Activated T-cell treated with anti-CD3 and anti-CD28 coated beads, Interleukin-2, amount 50 U/mL, for 24 hours (primary cell): ENCODE results near the gene MYO7B.
A peak's percentile ranks its signal among the peaks of the same experiment; 100 is the strongest.

Source experiments
- DNase-seq: peaks from one replicate; pipeline ENCODE4 v3.0.0-alpha.2; 2020
- H3K27ac Mint-ChIP-seq: 2 replicates; pipeline ENCODE4 v1.8.0; 2020; ENCODE audit warnings: mild to moderate bottlenecking, mixed read lengths
- H3K27me3 Mint-ChIP-seq: 2 replicates; pipeline ENCODE4 v1.8.0; 2020; ENCODE audit warnings: mixed read lengths
- H3K36me3 Mint-ChIP-seq: 2 replicates; pipeline ENCODE4 v1.8.0; 2020; ENCODE audit warnings: low read depth, mixed read lengths
- H3K4me1 Mint-ChIP-seq: 2 replicates; pipeline ENCODE4 v1.8.0; 2020; ENCODE audit warnings: low read depth, mixed read lengths
- H3K4me3 Mint-ChIP-seq: 2 replicates; pipeline ENCODE4 v1.8.0; 2020; ENCODE audit warnings: mild to moderate bottlenecking, moderate library complexity, mixed read lengths
- H3K9me3 Mint-ChIP-seq: 2 replicates; pipeline ENCODE4 v1.8.0; 2020; ENCODE audit warnings: mixed read lengths

Gene MYO7B

DNA sequence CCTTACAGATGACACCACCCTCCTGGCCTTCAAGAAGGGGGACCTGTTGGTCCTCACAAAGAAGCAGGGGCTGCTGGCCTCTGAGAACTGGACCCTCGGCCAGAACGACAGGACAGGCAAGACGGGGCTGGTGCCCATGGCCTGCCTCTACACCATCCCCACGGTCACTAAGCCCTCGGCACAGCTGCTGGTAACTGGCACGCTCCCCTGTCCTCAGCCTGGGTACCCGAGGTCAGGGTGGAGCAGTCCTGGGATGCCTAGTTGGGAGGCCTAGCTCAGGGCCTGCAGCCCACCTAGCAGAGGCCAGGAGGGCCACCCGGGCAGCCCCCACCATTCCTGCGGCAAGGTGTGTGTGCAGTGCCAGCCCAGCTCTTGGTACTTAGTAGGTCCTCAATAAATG is 94.2 kb downstream of the MYO7B start:
- Mint-ChIP-seq H3K27ac (no peak overlapping the region), H3K4me1 (peaks cover 15% of the 10 kb centered on the region)

DNA sequence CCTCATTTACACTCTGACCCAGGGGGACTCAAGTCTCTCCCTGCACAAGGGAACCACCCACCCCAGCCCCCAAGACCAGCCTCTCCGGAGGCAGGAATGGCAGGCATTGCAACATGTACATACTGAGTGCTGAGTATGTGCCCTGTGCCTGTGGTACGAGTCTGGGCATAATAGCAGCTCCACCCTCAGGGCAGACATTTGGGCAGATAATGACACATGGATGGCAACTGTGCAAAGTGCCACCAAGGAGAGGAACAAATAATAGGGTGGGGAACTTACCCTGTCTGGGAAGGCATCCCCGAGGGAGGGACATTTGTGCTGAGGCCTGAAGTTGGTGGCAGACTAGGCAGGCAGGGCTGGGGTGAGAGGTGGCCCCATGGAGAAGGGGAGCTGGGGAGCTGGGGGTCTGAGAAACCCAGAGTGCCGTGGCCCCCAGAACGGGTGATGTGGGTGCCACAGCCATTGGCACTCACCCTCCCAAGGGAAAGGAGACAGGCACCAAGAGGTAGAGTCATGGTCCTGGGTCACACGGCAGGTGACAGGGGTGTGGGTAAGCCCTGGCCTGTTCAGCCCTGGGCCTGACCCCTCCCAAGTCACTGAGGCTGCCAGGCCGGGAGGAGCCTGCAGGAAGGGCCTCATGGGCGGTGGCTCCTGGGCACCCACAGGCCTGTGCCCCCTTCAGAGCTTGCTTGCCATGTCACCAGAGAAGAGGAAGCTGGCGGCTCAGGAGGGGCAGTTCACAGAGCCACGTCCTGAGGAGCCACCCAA is 94.8 kb downstream of the MYO7B start:
- no peak for DNase-seq
- no peaks in the 10 kb centered on the region for H3K36me3 Mint-ChIP-seq
- no peak overlapping the region for H3K27ac Mint-ChIP-seq
- H3K9me3 Mint-ChIP-seq: no peaks in the 10 kb centered on the region
- no peak overlapping the region for H3K4me3 Mint-ChIP-seq
- no peaks in the 10 kb centered on the region for H3K27me3 Mint-ChIP-seq
- H3K4me1 Mint-ChIP-seq: peaks cover 19% of the 10 kb centered on the region

More for the DNA sequence above, 94.2 kb downstream of the MYO7B start:
- no peaks in the 10 kb centered on the region for H3K9me3 Mint-ChIP-seq
- no peak overlapping the region for H3K4me3 Mint-ChIP-seq
- no peak for DNase-seq
- H3K27me3 Mint-ChIP-seq: no peaks in the 10 kb centered on the region
- no peaks in the 10 kb centered on the region for H3K36me3 Mint-ChIP-seq

DNA sequence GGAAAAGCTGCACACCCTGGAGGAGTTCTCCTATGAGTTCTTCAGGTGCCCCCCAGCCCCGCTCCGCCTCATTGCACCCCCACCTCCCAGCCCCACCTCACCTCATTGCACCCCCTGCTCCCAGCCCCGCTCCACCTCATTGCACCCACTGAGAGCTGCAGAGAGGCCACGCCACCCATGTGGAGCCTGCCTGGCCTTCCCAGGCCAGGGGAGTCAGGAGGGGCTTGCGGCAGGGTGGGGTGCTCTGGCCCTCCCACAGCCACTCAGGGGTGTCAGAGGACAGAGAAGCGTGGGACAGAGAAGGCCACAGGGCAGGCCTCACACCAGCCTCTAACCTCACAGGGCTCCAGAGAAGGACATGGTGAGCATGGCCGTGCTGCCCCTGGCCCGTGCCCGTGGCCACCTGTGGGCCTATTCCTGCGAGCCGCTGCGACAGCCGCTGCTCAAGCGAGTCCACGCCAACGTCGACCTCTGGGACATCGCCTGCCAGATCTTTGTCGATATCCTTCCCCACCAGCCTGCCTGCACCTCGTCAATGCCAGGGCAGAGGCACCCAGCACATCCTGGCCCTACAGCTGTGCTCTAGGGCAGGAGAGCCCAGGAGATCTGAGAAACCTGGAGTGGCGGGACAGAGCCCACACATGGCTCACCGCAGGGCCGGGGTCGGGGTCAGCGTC is 95.5 kb downstream of the MYO7B start:
- Mint-ChIP-seq H3K36me3 (no peaks in the 10 kb centered on the region), H3K27me3 (no peaks in the 10 kb centered on the region), H3K4me1 (peaks cover 19% of the 10 kb centered on the region), H3K9me3 (no peaks in the 10 kb centered on the region), H3K27ac (no peak overlapping the region), H3K4me3 (no peak overlapping the region)
- DNase-seq: no peak

DNA sequence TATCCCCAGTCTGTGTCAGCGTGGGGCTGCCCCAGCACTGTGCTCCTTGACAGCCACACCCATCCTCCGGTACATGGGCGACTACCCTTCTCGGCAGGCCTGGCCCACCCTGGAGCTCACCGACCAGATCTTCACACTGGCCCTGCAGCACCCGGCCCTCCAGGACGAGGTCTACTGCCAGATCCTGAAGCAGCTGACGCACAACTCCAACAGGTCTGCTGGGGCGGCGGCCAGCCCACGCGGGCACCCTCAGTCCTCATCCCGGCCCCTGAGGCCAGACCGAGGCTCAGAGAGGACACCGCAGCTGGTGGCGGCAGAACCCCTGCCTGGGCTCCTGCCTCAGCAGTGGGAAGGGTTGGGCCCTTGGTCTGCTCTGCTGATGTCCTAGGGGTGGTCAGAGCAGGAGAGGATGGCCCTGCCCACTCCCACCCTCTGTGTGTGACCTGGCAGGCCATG is 96.1 kb downstream of the MYO7B start:
- no peaks in the 10 kb centered on the region for H3K27me3 Mint-ChIP-seq
- DNase-seq: no peak
- H3K9me3 Mint-ChIP-seq: no peaks in the 10 kb centered on the region
- H3K4me3 Mint-ChIP-seq: no peak overlapping the region
- peaks cover 22% of the 10 kb centered on the region for H3K4me1 Mint-ChIP-seq
- H3K36me3 Mint-ChIP-seq: no peaks in the 10 kb centered on the region
- no peak overlapping the region for H3K27ac Mint-ChIP-seq

DNA sequence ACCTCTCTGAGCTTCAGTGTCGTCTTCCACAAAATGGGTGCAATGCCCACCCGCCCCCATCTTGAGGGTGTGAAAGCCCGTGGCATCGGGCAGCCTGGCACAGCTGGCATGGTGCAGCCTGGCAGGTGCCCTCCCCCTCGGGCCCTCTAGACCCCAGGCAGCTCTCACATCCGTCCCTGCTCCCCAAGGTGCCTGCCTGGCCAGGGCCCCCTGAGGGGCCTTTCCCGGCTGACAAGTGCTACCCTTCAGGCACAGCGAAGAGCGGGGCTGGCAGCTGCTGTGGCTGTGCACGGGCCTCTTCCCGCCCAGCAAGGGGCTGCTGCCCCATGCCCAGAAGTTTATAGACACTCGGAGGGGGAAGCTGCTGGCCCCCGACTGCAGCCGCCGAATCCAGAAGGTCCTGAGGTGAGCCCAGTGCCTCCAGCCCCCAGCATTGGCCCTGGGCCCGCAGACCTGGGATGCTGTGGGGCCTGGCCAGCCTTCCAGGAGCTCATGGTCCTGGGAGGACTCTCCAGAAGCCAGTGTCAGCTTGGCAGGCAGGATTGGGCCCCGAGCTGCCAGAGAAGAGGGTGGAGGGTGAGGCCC is 96.6 kb downstream of the MYO7B start:
- peaks cover 27% of the 10 kb centered on the region for H3K4me1 Mint-ChIP-seq
- no peaks in the 10 kb centered on the region for H3K27me3 Mint-ChIP-seq
- no peaks in the 10 kb centered on the region for H3K36me3 Mint-ChIP-seq
- H3K4me3 Mint-ChIP-seq: no peak overlapping the region
- H3K27ac Mint-ChIP-seq: no peak overlapping the region
- no peaks in the 10 kb centered on the region for H3K9me3 Mint-ChIP-seq
- DNase-seq: no peak

DNA sequence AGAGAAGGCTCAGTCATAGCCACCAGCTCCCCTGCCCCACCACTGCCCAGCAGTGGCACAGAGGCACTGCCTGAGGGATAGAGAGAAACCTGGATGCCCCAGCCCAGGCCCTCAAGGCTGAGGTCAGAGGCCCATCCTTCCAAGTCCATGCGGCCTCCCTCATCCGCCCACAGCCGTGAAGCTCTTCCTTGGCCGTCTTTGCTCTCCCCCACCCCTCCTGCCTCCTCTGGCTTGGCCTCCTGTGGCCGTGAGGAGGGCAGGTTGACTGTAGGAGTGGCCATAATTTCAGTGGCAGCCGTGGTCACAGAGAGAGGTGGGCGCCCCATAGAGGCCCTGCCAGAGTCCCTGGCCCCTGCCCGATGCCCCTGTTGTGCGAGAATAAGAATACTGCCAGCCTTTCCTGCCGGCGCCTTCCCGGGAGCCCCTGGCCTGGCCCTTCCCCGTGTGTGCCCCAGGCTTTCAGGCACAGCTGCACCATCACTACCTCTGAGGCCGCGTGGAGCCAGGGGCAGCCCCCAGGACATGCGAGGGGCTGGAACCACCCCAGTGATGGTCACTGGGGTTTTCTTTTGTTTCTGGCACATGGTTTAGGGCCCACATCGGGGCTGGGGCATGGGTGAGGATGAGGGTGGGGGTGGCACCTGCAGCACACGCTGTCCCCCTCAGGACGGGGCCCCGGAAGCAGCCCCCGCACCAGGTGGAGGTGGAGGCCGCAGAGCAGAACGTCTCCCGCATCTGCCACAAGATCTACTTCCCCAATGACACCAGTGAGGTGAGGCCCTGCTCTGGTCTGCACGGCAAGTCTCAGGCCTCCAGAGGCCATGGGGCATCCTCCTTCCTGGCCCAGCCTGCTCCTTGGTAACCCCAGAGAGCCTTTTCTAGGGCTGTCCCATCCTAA is 97.4 kb downstream of the MYO7B start:
- Mint-ChIP-seq H3K4me3 (no peak overlapping the region), H3K36me3 (no peaks in the 10 kb centered on the region), H3K9me3 (no peaks in the 10 kb centered on the region), H3K4me1 (peaks cover 31% of the 10 kb centered on the region), H3K27me3 (no peaks in the 10 kb centered on the region), H3K27ac (peak overlapping the region; percentile 76)
- DNase-seq: peak; percentile 52

DNA sequence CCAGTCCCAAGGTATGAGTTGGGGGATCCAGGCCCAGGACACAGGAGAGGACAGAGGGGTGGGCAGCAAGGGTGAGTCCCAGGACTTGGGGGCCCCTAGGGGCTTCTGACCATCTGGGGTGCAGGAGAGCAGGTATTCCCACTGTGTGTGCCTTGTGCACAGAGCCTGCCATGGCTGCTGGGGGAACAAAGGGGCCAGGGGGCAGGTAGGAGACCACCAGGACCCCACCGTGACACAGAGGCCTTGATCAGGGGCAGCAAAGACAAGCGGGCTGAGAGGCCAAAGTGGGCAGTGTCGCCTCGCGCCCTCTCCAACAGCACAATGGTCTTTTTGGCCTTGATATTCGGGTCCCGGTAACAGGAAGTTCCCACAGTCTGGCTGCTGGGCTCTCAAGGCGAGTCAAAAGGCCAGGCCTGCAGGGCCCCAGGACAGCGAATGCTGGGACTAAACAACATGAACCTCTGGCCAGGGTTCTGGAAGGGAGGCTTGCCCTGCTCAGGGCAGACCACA is 98.1 kb downstream of the MYO7B start:
- peak overlapping the region; percentile 76 for H3K27ac Mint-ChIP-seq
- no peak for DNase-seq
- H3K4me3 Mint-ChIP-seq: no peak overlapping the region
- H3K4me1 Mint-ChIP-seq: peaks cover 38% of the 10 kb centered on the region
- H3K27me3 Mint-ChIP-seq: no peaks in the 10 kb centered on the region
- no peaks in the 10 kb centered on the region for H3K9me3 Mint-ChIP-seq
- no peaks in the 10 kb centered on the region for H3K36me3 Mint-ChIP-seq

DNA sequence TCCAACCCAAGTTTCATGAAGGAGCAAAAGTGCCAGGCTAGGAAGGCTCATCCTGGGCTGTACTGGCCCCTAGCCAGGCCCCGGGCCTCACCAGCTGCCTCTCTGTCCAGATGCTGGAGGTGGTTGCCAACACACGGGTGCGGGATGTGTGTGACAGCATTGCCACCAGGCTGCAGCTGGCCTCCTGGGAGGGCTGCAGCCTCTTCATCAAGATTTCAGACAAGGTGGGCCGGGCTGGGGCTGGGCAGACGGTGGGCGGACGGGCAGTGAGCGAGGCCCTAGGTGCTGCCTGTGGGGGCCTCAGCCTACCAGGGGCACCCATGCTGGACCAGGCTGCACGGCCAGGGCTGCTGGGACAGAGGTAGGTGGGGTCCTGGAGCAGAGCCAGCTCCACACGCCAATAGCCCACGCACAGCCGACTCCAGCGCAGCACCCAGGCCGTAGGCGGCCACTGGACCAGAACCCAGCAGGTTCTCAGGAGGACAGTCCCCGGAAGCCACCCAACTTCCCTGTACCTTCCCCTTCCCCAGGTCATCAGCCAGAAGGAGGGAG is 98.7 kb downstream of the MYO7B start:
- Mint-ChIP-seq H3K4me3 (no peak overlapping the region), H3K9me3 (no peaks in the 10 kb centered on the region), H3K36me3 (peaks cover 2% of the 10 kb centered on the region), H3K27ac (no peak overlapping the region), H3K27me3 (no peaks in the 10 kb centered on the region), H3K4me1 (peaks cover 43% of the 10 kb centered on the region)
- no peak for DNase-seq

DNA sequence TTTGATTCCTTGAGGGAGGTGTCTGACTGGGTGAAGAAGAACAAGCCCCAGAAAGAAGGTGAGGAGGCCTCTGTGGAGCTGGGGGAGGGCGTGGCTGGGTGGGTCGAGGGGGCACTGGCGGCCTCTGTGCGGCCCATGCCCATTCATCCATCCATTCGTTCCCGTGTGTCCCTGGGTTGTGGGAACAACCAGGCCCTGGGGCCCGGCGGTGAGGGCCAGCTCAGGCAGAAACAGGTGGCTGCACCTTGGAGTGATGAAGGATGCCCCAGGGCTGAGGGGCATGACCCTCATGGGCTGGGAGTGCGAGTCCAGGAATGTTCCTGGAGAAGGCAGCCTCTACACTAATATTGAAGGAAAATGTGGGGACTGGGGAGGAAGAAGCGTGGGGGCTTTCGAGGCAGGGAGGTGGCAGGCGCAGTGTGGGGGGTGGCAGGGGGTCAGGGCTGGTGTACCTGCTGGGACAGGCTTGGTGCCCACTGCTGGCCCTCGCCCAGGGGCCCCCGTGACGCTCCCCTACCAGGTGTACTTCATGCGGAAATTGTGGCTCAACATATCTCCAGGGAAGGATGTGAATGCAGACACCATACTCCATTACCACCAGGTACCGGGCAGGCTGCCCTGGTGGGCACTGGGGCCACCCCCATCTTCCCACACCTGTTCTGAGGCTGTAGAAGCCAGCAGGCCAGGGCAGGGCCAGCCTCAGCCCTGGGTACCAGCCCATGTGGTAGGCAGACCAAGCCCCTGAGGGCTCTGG is 99.3 kb downstream of the MYO7B start:
- H3K4me1 Mint-ChIP-seq: peaks cover 49% of the 10 kb centered on the region
- H3K27me3 Mint-ChIP-seq: no peaks in the 10 kb centered on the region
- no peaks in the 10 kb centered on the region for H3K9me3 Mint-ChIP-seq
- no peak for DNase-seq
- peaks cover 4% of the 10 kb centered on the region for H3K36me3 Mint-ChIP-seq
- H3K27ac Mint-ChIP-seq: no peak overlapping the region
- H3K4me3 Mint-ChIP-seq: no peak overlapping the region

DNA sequence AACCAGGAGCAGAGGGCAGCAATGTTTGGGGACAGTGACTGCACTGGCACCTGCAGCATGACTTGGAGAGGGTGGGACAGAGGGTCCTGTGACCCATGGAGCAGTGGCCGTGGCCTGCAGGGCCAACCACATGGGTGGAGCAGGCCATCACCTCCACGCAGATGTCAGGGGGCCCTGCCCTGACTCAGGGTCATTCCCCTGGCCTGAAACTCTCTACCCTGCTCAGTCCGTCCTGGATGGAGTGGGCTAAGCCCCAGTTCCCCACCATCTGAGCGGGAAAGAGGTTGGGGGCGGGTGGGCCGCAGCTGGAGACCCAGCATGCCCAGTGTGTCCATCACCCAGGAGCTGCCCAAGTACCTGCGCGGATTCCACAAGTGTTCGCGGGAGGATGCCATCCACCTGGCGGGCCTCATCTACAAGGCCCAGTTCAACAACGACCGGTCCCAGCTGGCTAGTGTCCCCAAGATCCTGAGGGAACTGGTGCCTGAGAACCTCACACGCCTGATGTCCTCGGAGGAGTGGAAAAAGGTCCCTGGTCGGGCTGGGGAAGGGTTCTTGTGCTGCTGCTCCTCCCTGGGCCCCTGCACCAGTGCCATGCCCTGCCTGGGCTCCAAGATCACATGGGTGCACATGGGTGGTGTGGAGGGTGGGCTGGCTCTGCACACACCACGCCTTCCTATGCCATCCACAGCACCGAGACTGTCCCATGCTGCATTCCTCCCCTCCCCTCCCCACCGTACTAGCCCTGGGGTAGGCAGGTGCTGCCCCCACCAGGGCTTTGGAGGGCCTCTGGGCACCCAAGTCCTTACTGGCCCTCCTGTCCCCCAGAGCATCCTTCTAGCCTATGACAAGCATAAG is 100.1 kb downstream of the MYO7B start:
- no peaks in the 10 kb centered on the region for H3K27me3 Mint-ChIP-seq
- H3K36me3 Mint-ChIP-seq: peaks cover 4% of the 10 kb centered on the region
- H3K4me3 Mint-ChIP-seq: no peak overlapping the region
- peaks cover 57% of the 10 kb centered on the region for H3K4me1 Mint-ChIP-seq
- no peak for DNase-seq
- no peak overlapping the region for H3K27ac Mint-ChIP-seq
- no peaks in the 10 kb centered on the region for H3K9me3 Mint-ChIP-seq

DNA sequence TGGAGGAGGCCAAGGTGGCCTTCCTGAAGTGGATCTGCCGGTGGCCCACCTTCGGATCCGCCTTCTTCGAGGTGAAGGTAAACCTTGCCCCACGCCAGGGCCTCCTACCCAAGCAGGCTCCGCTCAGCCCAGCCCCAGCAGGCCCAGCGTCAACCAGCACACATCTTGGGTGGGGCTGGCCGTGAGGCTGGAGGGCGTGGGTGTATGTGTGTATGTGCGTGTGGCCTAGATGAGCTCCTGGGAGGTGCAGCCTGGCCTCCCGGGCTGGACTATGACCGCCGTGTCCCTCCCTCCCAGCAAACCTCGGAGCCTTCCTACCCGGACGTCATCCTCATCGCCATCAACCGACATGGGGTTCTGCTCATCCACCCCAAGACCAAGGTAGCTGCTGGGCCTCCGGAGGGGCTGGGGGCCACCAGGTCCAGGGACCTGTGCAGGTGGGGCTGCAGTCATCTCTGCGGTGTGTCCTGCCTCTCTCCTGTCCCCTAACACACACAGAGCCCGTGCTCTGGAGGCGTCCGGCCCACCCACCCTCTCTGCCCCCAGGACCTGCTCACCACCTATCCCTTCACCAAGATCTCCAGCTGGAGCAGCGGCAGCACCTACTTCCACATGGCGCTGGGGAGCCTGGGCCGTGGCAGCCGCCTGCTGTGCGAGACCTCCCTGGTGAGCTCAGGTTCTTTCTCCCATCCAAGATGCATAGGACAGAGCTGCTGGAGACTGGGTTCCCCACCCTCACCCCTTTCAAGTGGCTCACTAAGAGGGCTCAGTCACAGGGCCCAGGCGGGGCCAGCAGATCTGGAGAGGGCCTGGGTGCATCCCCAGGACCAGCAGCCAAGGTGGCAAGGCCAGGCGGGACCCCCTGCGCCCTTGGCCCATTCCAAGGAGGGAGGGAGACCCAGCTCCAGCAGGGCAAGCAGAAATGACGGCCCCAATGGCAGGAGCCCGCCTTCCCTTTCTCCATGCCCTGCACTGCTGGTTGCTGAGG is 101.1 kb downstream of the MYO7B start:
- DNase-seq: no peak
- Mint-ChIP-seq H3K4me3 (no peak overlapping the region), H3K9me3 (no peaks in the 10 kb centered on the region), H3K4me1 (peaks cover 66% of the 10 kb centered on the region), H3K27ac (no peak overlapping the region), H3K36me3 (peaks cover 4% of the 10 kb centered on the region), H3K27me3 (no peaks in the 10 kb centered on the region)

DNA sequence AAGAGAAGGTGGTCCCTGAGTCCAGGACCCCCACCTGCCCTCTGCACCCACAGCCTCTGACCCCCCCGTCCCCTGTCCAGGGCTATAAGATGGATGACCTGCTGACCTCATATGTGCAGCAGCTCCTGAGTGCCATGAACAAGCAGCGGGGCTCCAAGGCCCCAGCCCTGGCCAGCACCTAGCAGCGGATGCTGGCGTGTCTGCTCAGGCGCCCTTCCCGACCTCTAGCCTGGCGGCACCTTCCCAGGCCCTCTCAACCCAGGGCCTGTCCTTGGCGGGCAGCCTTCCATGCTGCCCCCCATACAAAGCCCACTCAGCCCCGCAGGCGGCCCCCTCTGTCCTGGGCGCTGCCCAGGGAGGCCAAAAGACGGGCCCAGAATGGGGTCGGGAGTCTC is 101.8 kb downstream of the MYO7B start:
- H3K9me3 Mint-ChIP-seq: no peaks in the 10 kb centered on the region
- peaks cover 4% of the 10 kb centered on the region for H3K36me3 Mint-ChIP-seq
- H3K27me3 Mint-ChIP-seq: no peaks in the 10 kb centered on the region
- DNase-seq: no peak
- H3K4me3 Mint-ChIP-seq: no peak overlapping the region
- H3K27ac Mint-ChIP-seq: no peak overlapping the region
- peaks cover 67% of the 10 kb centered on the region for H3K4me1 Mint-ChIP-seq
